ENCODE measurements around the gene GALNT10.

Gene GALNT10

DNA sequence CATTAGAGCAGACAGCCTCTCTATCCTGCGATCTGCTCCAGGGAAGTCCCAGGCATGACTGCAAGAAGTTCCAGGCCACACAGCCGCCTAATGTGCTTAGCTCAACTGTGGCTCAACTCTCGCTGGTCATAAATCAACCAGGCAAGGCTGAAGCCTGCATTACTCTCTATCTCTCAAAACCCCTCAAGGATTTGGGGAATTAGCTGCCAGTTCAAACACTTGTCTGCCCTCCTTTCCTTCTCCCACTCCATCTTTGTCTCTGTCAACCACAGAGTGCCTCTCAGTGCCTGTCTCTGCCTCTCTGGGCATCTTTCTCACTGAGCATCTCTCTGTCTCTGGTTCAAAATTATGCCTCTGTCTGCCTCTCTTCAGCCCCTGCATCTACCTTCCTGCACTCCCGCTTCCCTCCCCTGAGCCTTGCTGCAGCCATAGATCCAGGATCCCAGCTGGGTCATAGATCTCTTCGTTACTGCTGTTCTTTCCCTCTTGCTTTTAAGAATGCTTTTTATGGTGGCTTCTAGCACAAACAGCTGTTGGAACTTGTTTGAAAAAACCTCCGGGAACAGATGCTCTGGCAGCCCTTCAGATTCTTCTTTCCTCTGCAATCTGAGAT lies 27.9 kb upstream of the GALNT10 start:
- Histone ChIP-seq H3K9ac (ENCODE audit: low read length) (no peak overlapping the region), H3K36me3 (ENCODE audit: control insufficient read depth, insufficient read depth, low read length) (no peaks in the 10 kb centered on the region), H3K4me3 (ENCODE audit: low read depth, low read length) (no peak overlapping the region), H3K27ac (ENCODE audit: low read depth, low read length) (no peak overlapping the region), H3K27me3 (ENCODE audit: control insufficient read depth, insufficient read depth, low read length) (no peaks in the 10 kb centered on the region), H3K9me3 (ENCODE audit: control insufficient read depth, insufficient read depth, low read depth, low read length) (no peaks in the 10 kb centered on the region), H3K4me1 (ENCODE audit: control insufficient read depth, insufficient read depth, low read length) (peaks cover 26% of the 10 kb centered on the region)

DNA sequence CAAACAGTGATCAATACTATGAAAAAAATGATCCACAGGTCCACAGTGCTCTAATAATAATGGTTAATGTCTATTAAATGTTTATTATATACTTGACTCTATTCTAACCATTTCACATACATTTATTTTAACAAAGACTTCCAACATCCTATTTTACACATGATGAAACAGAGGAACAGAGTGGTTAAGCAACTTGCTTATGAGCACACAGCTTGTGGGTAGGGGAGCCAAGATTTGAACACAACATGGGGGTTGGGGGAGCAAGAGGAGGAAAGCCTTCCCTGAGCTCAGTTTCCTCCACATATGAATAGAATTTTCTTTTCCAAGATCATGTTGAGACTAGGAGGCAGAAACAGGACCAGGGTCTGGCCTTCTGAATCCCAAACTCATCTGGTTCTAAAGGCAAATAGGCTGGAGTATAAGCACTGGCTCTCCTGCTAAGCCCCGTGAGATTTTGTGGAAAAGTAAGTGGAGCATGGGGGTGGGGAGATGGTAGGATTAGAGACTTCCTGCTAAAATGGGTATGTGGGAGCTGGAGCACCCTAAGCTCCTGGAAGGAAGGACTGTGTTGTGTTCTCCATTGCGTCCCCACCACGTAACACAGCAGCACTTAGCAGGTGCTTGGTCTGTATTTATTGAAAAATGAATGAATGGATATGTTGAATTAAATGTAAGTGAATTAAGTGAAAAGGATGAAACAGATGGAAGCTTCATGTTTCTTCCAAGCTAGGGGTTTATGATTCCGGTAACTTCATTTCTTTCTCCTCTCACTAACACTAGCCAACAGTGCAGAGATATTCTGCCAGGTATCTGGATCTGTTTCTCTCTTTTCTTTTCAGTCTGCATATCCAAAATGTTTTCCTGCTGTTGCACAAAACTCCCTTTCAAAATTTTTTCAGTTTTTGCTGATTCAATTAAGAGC lies 26.9 kb upstream of the GALNT10 start:
- Histone ChIP-seq H3K4me3 (ENCODE audit: low read depth, low read length) (no peak overlapping the region), H3K9me3 (ENCODE audit: control insufficient read depth, insufficient read depth, low read depth, low read length) (no peaks in the 10 kb centered on the region), H3K9ac (ENCODE audit: low read length) (no peak overlapping the region), H3K27ac (ENCODE audit: low read depth, low read length) (no peak overlapping the region), H3K4me1 (ENCODE audit: control insufficient read depth, insufficient read depth, low read length) (peaks cover 35% of the 10 kb centered on the region), H3K27me3 (ENCODE audit: control insufficient read depth, insufficient read depth, low read length) (no peaks in the 10 kb centered on the region), H3K36me3 (ENCODE audit: control insufficient read depth, insufficient read depth, low read length) (no peaks in the 10 kb centered on the region)

DNA sequence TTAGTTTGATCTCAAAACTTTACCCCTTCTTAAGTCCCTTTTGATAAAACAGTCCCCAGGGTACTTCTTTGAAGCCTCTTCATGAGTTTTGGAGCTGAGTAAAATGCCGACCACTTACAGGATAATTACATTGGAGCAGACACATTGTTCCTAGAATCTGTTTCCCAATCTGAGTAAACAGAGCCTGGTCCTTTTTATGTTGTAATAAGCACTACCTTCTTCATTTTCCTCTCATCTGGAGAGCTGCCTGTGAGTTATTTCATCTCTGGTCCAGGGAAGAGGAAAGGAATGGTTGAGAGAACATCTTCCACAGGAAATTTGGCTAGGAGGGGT lies 26.3 kb upstream of the GALNT10 start:
- Histone ChIP-seq H3K4me1 (ENCODE audit: control insufficient read depth, insufficient read depth, low read length) (peaks cover 35% of the 10 kb centered on the region), H3K9me3 (ENCODE audit: control insufficient read depth, insufficient read depth, low read depth, low read length) (no peaks in the 10 kb centered on the region), H3K27me3 (ENCODE audit: control insufficient read depth, insufficient read depth, low read length) (no peaks in the 10 kb centered on the region), H3K4me3 (ENCODE audit: low read depth, low read length) (no peak overlapping the region), H3K9ac (ENCODE audit: low read length) (no peak overlapping the region), H3K27ac (ENCODE audit: low read depth, low read length) (no peak overlapping the region), H3K36me3 (ENCODE audit: control insufficient read depth, insufficient read depth, low read length) (no peaks in the 10 kb centered on the region)

DNA sequence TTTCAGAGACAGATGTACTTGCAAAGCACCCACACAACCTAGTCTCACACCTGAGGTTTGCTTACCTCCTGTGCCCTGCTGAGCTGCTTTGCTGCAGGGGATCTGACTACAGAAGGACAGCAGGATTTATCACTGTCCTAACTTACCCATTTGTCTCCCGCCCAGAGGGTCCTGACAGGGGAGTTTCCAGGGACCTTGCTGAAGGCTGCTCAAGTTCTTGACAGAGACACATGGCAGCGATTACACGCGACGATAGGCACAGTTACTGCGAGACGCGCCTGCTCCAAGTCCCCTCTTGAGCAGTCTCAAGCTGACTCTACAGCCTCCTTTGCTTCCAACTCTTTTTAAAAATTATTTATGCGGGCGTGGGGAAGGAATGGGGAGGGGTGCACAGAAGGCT lies 24.6 kb upstream of the GALNT10 start:
- Histone ChIP-seq H3K36me3 (ENCODE audit: control insufficient read depth, insufficient read depth, low read length) (no peaks in the 10 kb centered on the region), H3K9me3 (ENCODE audit: control insufficient read depth, insufficient read depth, low read depth, low read length) (no peaks in the 10 kb centered on the region), H3K9ac (ENCODE audit: low read length) (no peak overlapping the region), H3K27me3 (ENCODE audit: control insufficient read depth, insufficient read depth, low read length) (no peaks in the 10 kb centered on the region), H3K4me1 (ENCODE audit: control insufficient read depth, insufficient read depth, low read length) (peaks cover 35% of the 10 kb centered on the region), H3K4me3 (ENCODE audit: low read depth, low read length) (no peak overlapping the region), H3K27ac (ENCODE audit: low read depth, low read length) (no peak overlapping the region)

DNA sequence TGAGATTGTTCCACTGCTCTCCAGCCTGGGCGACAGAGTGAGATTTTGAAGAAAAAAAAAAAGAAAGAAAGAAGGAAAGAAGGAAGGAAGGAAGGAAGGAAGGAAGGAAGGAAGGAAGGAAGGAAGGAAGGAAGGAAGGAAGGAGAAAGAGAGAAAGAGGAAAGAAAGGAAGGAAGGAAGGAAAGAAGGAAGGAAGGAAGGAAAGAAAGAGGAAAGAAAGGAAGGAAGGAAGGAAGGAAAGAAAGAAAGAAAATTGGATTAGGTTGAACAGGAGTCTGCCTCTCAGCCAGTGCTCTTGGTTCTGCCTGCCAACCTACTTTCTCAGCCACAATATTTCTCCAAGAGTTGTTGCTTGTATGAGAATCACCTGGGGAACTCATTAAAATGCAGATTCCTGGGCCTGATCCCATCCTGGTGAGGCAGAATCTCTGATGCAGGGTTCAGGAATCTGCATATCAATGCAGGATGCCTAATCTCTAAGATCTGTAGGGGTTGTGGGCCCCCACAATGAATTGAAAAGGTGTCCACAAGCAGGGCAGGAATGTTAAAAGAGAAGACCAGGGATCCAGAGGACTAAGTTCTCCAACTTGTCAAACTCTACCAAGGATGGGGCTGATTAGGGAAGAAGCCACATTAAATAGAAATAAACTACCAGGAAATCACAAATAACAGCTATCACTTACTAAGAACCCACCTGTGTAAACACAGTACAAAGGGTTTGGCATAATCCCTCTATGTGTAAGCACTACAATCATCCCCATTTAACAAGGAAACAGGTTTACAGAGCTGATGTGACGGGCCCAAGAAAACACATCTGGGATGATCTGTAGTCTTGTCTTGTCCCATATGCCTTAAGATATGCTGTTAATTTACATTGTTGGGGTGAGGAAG lies 23.4 kb upstream of the GALNT10 start:
- H3K9ac ChIP-seq (ENCODE audit: low read length): no peak overlapping the region
- H3K27ac ChIP-seq (ENCODE audit: low read depth, low read length): no peak overlapping the region
- H3K4me1 ChIP-seq (ENCODE audit: control insufficient read depth, insufficient read depth, low read length): peaks cover 39% of the 10 kb centered on the region
- H3K27me3 ChIP-seq (ENCODE audit: control insufficient read depth, insufficient read depth, low read length): no peaks in the 10 kb centered on the region
- no peaks in the 10 kb centered on the region for H3K36me3 ChIP-seq (ENCODE audit: control insufficient read depth, insufficient read depth, low read length)
- no peaks in the 10 kb centered on the region for H3K9me3 ChIP-seq (ENCODE audit: control insufficient read depth, insufficient read depth, low read depth, low read length)
- H3K4me3 ChIP-seq (ENCODE audit: low read depth, low read length): no peak overlapping the region; the same call in 1 of the 2 replicates

DNA sequence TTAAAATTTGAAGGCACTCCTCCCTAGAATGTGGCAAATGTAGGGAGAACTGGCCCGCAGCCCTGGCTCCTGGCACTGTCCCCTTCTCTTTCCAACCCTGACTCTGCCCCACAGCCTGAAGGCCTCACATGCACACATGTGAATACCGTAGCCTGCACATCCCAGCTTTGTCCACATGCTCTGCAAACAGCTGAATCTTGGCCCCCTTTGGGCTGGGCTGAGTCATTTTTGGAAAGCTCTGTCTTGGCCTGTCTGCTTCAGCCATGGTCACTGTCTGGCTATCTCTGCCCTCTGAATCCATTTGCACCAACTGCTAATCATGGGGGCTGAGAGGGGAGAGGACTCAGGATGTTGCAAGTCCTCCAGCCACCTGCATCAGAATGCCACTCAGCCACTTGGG lies 22.1 kb upstream of the GALNT10 start:
- H3K4me1 ChIP-seq (ENCODE audit: control insufficient read depth, insufficient read depth, low read length): peaks cover 38% of the 10 kb centered on the region
- no peak overlapping the region for H3K27ac ChIP-seq (ENCODE audit: low read depth, low read length)
- H3K4me3 ChIP-seq (ENCODE audit: low read depth, low read length): no peak overlapping the region
- H3K9ac ChIP-seq (ENCODE audit: low read length): no peak overlapping the region
- no peaks in the 10 kb centered on the region for H3K9me3 ChIP-seq (ENCODE audit: control insufficient read depth, insufficient read depth, low read depth, low read length)
- no peaks in the 10 kb centered on the region for H3K36me3 ChIP-seq (ENCODE audit: control insufficient read depth, insufficient read depth, low read length)
- H3K27me3 ChIP-seq (ENCODE audit: control insufficient read depth, insufficient read depth, low read length): no peaks in the 10 kb centered on the region

DNA sequence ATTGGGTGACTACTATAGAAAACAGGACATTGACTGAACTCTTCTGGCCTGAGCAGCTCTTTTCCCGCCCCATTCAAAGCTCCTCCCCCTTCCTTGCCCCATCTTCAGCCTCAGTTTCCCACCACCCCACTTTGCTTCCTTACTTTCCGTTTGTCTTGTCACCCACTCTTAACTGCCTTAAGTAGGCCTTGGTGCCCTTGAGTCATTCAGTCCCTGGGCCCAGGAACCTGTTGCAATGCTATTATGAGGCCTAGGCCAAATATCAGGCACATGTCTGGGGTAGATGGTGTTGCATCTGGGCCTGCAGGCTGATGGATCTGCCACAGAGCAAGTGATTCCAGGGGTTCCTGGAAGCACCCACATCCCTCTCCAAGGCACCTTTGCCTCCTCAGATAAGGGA lies 17.7 kb upstream of the GALNT10 start:
- no peaks in the 10 kb centered on the region for H3K27me3 ChIP-seq (ENCODE audit: control insufficient read depth, insufficient read depth, low read length)
- no peaks in the 10 kb centered on the region for H3K36me3 ChIP-seq (ENCODE audit: control insufficient read depth, insufficient read depth, low read length)
- no peaks in the 10 kb centered on the region for H3K9me3 ChIP-seq (ENCODE audit: control insufficient read depth, insufficient read depth, low read depth, low read length)
- H3K9ac ChIP-seq (ENCODE audit: low read length): no peak overlapping the region
- H3K4me3 ChIP-seq (ENCODE audit: low read depth, low read length): no peak overlapping the region
- peaks cover 11% of the 10 kb centered on the region for H3K4me1 ChIP-seq (ENCODE audit: control insufficient read depth, insufficient read depth, low read length)
- H3K27ac ChIP-seq (ENCODE audit: low read depth, low read length): no peak overlapping the region

DNA sequence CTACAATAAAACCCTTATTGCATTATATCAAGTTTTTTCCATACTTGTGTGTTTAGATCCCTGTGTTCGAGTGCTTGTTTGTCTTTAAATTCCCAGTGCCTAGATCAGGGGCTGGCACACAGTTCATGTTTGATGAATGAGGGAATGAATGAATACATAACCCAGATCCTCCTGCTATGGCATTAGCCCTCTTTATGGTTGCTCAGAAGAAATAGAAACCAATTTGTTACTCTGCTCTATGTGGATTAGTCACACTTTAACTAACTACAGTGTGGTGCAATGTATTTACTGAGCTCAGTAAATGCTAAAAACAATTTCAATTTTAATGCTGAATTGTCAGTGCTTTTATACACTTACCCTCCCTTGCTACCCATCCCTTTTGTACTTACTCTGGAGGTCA lies 16.4 kb upstream of the GALNT10 start:
- H3K9me3 ChIP-seq (ENCODE audit: control insufficient read depth, insufficient read depth, low read depth, low read length): no peaks in the 10 kb centered on the region
- H3K36me3 ChIP-seq (ENCODE audit: control insufficient read depth, insufficient read depth, low read length): no peaks in the 10 kb centered on the region
- peaks cover 4% of the 10 kb centered on the region; the same call in 1 of the 2 replicates for H3K4me1 ChIP-seq (ENCODE audit: control insufficient read depth, insufficient read depth, low read length)
- H3K27ac ChIP-seq (ENCODE audit: low read depth, low read length): no peak overlapping the region
- no peaks in the 10 kb centered on the region for H3K27me3 ChIP-seq (ENCODE audit: control insufficient read depth, insufficient read depth, low read length)
- no peak overlapping the region for H3K4me3 ChIP-seq (ENCODE audit: low read depth, low read length)
- H3K9ac ChIP-seq (ENCODE audit: low read length): no peak overlapping the region

DNA sequence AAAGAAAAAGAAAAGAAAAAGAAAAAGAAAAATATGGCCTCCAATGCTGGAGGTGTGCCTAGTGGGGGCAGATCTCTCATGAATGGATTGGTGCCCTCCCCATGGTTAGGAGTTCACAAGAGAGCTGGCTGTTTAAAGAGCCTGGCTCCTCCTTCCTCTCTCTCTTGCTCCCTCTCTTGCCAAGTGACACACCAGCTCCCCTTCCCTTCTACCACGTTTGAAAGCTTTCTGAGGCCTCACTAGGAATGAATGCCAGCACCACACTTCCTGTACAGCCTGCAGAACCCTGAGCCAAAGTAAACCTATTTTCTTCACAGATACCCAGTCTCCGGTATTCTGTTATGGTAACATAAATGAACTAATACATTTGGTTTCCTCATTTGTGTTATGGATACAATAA lies 14.4 kb upstream of the GALNT10 start:
- Histone ChIP-seq H3K4me1 (ENCODE audit: control insufficient read depth, insufficient read depth, low read length) (peaks cover 8% of the 10 kb centered on the region), H3K4me3 (ENCODE audit: low read depth, low read length) (no peak overlapping the region), H3K27ac (ENCODE audit: low read depth, low read length) (no peak overlapping the region), H3K9me3 (ENCODE audit: control insufficient read depth, insufficient read depth, low read depth, low read length) (no peaks in the 10 kb centered on the region), H3K36me3 (ENCODE audit: control insufficient read depth, insufficient read depth, low read length) (no peaks in the 10 kb centered on the region), H3K27me3 (ENCODE audit: control insufficient read depth, insufficient read depth, low read length) (no peaks in the 10 kb centered on the region), H3K9ac (ENCODE audit: low read length) (no peak overlapping the region)

DNA sequence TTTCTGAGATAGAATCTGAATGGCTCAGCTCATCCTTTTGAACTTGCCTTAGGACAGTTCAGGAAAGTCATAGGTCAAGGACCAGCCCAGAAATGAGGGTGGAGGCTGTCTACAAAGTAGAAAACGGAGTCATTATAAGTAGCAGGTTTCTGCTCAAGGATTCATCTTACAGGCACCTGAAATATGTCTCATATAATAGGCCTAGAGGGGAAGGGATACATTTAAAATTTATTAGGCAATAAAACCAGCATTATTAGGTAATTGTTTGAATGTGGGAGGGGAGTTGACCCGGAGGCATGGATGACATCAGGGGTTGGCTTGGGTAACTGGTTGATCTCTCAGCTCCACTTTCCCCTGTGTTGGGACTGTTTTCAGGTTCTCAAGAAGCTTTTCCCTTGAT lies 11.9 kb upstream of the GALNT10 start:
- H3K4me1 ChIP-seq (ENCODE audit: control insufficient read depth, insufficient read depth, low read length): peaks cover 4% of the 10 kb centered on the region; the same call in 1 of the 2 replicates
- no peaks in the 10 kb centered on the region for H3K27me3 ChIP-seq (ENCODE audit: control insufficient read depth, insufficient read depth, low read length)
- H3K9me3 ChIP-seq (ENCODE audit: control insufficient read depth, insufficient read depth, low read depth, low read length): no peaks in the 10 kb centered on the region
- H3K36me3 ChIP-seq (ENCODE audit: control insufficient read depth, insufficient read depth, low read length): no peaks in the 10 kb centered on the region
- no peak overlapping the region for H3K4me3 ChIP-seq (ENCODE audit: low read depth, low read length)
- no peak overlapping the region for H3K9ac ChIP-seq (ENCODE audit: low read length)
- no peak overlapping the region for H3K27ac ChIP-seq (ENCODE audit: low read depth, low read length)
